ENCODE data around the gene PAM16. TPM values are rescaled to one million over a fixed set of nuclear protein-coding genes. Genes with fewer than 3 reads are reported as not detected.

PAM16 gene
- total RNA-seq, 1 experiment from 2014 or later: 80.4 TPM

- H3K9me3 ChIP-seq (ENCODE audit: control insufficient read depth, low read depth, low read length): no peaks in the 10 kb centered on the region
- no peak overlapping the region for H3T11ph ChIP-seq (ENCODE audit: low read length)
- no peak overlapping the region for H2AK5ac ChIP-seq (ENCODE audit: insufficient read length, low read length)
- no peaks in the 10 kb centered on the region for H3K27me3 Mint-ChIP-seq (ENCODE audit: low read depth)
- H2BK15ac ChIP-seq (ENCODE audit: low read depth, low read length): no peak overlapping the region
- no peaks in the 10 kb centered on the region for H3K79me2 ChIP-seq (ENCODE audit: insufficient read depth, low read length)
- H3K4me1 Mint-ChIP-seq: 0 out of 4 replicates have a peak, but pooled peaks cover 0 to 3% of the 10 kb centered on the region in 2 experiments
- H3K79me1 ChIP-seq (ENCODE audit: insufficient read depth, low read depth, low read length, poor library complexity, severe bottlenecking): no peaks in the 10 kb centered on the region
- H3K56ac ChIP-seq (ENCODE audit: insufficient read length, low read depth, low read length): no peak overlapping the region
- no peak overlapping the region for H2BK5ac ChIP-seq (ENCODE audit: insufficient read length, low read length)
- DNase-seq: no peak
- no CpG with 5 or more reads among the region's 19 CpGs for WGBS (ENCODE audit: extremely low coverage, insufficient read length, low lambda C conversion rate)
- no peaks in the 10 kb centered on the region for H4K20me1 ChIP-seq (ENCODE audit: control insufficient read depth, insufficient read depth, insufficient read length)
- no peak overlapping the region for H2BK20ac ChIP-seq (ENCODE audit: low read depth, low read length, poor library complexity, severe bottlenecking)
- H4K5ac ChIP-seq (ENCODE audit: insufficient read length, low read depth, low read length): no peak overlapping the region
- H3K18ac ChIP-seq (ENCODE audit: insufficient read length, low read depth, low read length): no peak overlapping the region
- H3K36me3 Mint-ChIP-seq (ENCODE audit: insufficient read depth in 1 of 3, low read depth in 3 of 3): peaks cover 2 to 4% (median 2%) of the 10 kb centered on the region in 3 experiments; a peak in 2 of 7 replicates
- H3K4me2 ChIP-seq (ENCODE audit: insufficient read depth, insufficient read length, low read length): no peak overlapping the region
- H3K14ac ChIP-seq (ENCODE audit: insufficient read depth, low read length): no peak overlapping the region; the same call in 1 of the 2 replicates
- TF ChIP-seq CTCF (conservative IDR thresholded peaks at IDR 0.05): no peak
- peaks cover 4% of the 10 kb centered on the region for H3K23me2 ChIP-seq (ENCODE audit: insufficient read length, low read depth, low read length, poor library complexity, severe bottlenecking)
- H3K27ac Mint-ChIP-seq: no peak overlapping the region
- H3K27me3 ChIP-seq (ENCODE audit: insufficient read depth, low read length): no peaks in the 10 kb centered on the region
- no peak overlapping the region for H3K4ac ChIP-seq (ENCODE audit: low read depth, low read length)
- no peak overlapping the region for H2BK12ac ChIP-seq (ENCODE audit: insufficient read length, low read depth, low read length)
- no peak overlapping the region for H4K91ac ChIP-seq (ENCODE audit: insufficient read length, low read depth, low read length)
- no peaks in the 10 kb centered on the region; a peak in 1 of 5 replicates for H3K9me3 Mint-ChIP-seq
- no peak overlapping the region for H2AFZ ChIP-seq (ENCODE audit: low read length)
- H3K27ac ChIP-seq (ENCODE audit: insufficient read length, low read depth, low read length): no peak overlapping the region
- no peaks in the 10 kb centered on the region for H3K4me1 ChIP-seq (ENCODE audit: insufficient read depth, low read length)
- H3K4me3 Mint-ChIP-seq: no peak overlapping the region
- no peak overlapping the region for H3K9ac ChIP-seq (ENCODE audit: extremely low read depth, insufficient read length, low read length)
- no peak overlapping the region for H2BK120ac ChIP-seq (ENCODE audit: low read depth, low read length, poor library complexity, severe bottlenecking)
- no peak overlapping the region for H3K23ac ChIP-seq (ENCODE audit: insufficient read length, low read depth, low read length)
- no peak overlapping the region for H4K8ac ChIP-seq (replicated peaks; ENCODE audit: insufficient read length, low read depth, low read length)
Observed at GRCh38 chr16:4362476-4363135, 11.5 kb upstream of the PAM16 start.
